GM19238 (cell line): ENCODE results near the gene KIF2C.
"Not testable (repeated sequence)": the region's sequence is repeated elsewhere in the genome, so short reads cannot be mapped to it uniquely, and the experiment has no call there.

Experiments used
- DNase-seq: peaks from one replicate; pipeline ENCODE4 v3.0.0; 2011; ENCODE audit warnings: low spot score; ENCODE audit not compliant: insufficient read length

Gene KIF2C

GRCh38 chr1:44718091-44718490, 21.5 kb upstream of the KIF2C start:
- DNase-seq = no peak

- DNase-seq = no peak
These were observed 20.3 kb upstream of the KIF2C start for GRCh38 chr1:44719318-44719717.

DNA sequence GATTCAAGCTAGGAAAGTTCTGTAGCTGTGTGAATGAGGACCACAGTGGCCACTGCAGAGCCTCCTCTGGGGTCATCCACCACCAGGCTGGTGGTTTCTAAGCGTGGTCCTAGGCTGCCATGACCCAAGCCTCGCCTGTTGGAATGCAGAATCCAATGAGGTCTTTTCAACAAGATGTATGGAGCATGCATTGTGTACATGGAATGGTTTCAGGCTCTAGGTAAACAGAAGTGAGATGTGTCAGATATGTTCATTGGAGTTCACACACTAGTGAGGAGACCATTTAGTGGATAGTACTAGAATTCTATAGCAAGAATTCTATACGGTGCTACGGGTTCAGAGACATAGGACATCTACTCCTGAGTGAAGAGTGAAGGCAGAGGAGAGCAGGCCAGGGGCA, 19.4 kb upstream of the KIF2C start:
- DNase-seq = no peak

DNA sequence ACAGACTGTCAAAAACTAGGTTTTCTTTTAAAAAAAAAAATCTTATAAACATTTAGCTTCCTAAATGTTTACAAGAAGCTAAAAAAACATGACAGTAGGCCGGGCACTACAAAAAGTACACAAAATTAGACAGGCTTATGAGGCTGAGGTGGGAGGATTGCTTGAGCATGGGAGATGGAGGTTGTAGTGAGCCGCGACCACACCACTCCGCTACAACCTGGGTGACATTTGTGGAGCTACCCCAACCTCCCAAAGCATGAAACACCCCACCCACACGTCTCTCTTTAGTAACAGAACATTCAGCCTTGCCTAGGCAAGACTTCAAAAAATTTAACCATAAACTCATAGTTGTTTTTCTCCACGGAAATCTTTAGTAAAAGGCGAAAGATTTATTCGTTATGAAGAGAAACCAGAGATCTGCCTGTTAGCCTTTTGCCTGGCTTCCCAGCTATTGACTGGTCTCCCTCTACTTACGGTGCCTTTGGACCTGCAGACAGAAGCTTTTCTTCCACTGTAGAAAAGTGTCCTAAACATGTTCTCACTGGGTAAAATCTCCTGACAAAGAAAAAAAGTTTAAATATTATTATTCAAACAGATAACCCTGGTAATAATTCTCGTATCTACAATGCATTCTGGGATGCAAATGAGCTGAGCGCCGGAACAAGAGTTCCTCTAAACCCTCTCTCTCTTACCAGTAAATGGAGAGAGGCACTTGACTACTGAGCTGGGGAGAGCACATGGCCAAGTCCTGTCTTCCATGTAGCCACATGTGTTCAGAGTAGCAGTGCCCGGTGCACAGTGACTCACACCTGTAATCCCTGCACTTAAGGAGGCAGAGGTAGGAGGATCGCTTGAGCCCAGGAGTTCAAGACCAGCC, 17.9 kb upstream of the KIF2C start:
- DNase-seq = peak; percentile 74

DNA sequence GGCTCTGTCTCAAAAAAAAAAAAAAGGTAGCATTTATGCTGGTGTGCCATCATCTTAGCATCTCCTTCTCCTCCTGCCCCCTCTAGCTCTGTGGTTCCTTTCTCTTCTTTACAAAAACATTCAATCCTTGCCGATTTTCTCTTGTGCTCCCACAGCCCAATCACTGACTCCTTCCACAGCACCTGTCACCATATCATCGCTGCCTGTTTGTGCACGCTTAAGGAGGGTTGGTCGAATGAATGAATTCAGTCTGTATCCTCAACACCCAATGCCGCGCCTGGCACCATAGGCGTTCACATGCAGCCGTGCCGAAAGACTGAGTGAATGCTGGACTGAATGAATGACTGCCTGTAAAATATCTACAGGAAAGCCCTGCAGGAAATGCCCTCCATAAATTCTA, 16.6 kb upstream of the KIF2C start:
- DNase-seq = peak; percentile 23

DNA sequence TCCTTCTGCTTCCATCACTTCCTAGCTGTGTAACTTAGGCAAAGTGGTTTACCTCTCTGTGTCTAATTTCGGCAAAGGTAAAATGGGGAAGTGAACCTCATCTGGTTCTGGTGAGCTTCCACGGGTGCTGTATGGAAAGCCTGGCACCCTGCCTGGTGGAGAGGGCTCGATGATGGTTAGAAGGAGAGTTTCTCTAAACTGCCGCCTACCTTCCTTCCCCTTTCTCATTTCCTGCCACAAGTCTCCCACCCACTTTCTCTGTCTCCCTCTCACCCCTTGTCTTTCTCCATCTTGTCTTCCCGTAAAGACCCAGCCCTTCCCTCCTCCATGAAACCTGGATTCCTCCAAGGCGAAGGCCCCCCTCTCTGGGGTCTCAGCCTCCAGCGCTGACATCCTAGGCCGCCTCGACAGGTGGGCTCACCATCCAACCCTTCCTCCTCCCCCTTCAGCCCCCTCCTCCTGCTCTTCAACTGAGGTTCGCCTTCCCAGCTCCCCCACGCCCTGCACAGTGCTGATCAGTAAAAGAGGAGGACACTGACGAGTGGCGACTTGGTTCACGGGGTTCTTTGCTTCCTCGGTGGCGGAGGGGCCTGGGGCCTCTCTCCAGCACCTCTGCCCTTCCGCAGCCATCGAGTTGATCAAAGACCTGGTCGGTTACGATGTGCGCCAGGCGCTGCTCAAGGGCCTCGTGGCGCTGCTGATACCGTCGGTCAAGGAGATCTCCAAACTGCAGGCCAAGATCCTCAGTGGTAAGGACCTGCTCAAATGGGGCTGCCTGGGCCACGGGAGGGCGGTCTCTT, 15.9 kb upstream of the KIF2C start:
- DNase-seq = peak; percentile 76

- no peak for DNase-seq
These were observed 15.2 kb upstream of the KIF2C start for GRCh38 chr1:44724296-44724954.

- DNase-seq = no peak
These were observed 14.5 kb upstream of the KIF2C start for GRCh38 chr1:44724955-44725698.

DNA sequence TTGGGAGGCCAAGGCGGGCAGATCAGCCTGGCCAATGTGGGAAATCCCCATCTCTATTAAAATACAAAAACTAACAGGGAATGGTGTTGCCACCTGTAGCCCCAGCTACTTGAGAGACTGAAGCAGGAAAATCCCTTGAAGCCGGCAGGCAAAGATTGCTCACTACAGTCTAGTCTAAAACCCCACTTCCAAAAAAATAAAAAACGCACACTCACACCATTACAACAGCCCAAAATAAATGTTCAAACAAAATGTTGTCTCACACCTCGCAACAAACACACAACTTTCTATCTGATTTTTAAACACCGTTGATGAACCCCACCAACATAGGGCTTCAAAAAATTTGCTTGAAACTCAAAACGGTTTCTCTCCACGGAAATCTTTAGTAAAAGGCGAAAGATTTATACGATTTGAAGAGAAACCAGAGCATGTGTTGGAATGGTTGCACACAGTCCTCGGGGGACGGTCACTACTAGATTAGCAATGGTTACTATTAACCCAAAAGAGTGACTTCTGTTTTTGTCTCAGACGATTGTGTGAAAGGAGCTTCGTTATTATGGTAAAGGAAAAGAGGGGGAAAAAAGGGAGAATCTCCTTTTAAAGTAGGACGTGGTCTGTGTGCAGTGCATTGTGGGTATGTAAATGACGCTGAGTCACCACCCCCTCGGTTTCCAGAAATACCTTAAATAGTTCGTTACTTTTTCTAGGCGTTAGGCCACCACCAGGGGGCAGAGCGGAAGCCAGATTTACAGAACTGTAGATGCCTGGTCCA, 8.7 kb upstream of the KIF2C start, which contains the start of gene RNU5D-1:
RNU5D-1 (minus strand) TSS at position 430 of the 772 bp plus-strand sequence.
- DNase-seq = peak; percentile 82

GRCh38 chr1:44733365-44733764, 6.3 kb upstream of the KIF2C start:
- no peak for DNase-seq

DNA sequence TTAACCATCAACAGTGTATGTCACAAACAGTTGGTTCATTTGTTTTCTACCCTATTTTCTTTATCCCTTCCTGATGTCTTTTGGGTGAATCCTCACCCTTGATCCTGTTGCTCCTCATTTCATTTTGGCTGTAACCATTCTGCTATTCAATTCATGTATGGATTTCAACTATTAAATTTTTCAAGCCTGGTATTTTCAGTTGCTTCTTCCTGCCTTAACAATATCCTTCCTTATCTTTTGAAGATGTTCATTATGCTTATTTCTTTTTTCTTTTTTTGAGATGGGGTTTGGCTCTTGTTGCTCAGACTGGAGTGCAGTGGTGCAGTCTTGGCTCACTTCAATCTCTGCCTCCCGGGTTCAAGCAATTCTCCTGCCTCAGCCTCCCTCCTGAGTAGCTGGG, 5.9 kb upstream of the KIF2C start:
- no peak for DNase-seq

DNA sequence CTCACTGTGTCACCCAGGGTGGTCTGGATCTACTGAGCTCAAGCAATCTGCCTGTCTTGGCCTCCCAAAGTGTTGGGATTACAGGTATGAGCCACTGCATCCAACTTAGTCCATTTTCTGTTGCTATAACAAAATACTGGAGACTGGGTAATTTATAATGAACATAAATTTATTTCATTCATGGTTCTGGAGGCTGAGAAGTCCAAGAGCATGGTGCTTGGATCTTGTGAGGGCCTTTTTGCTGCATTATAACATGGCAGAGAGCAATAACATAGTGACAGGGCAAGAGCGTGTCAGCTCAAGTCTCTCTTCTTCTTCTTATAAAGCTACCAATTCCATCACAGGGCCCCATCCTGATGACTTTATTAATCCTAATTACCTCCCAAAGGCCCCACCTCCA, 3.6 kb upstream of the KIF2C start:
- DNase-seq = no peak

- DNase-seq = not testable (repeated sequence)
These were observed 707 bp upstream of the KIF2C start for GRCh38 chr1:44738953-44739306.

GRCh38 chr1:44740179-44740617, 561 bp downstream of the KIF2C start:
- no peak for DNase-seq

DNA sequence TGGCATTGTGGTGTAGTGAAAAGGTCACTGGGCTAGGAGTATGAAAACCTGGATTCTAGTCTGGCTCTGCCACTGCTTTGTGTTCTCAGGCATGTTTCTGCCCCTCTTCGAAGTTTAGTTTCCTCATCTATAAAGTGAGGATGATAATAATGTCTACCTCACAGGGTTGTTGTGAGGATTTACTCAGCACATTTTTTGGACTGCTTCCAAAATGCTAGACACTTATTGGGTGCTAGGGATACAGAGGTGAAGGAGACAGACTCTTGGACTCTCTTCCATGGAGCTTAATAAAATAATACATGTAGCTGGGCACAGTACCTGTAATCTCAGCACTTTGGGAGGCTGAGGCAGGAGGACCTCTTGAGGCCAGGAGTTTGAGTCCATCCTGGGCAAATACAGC, 3.6 kb downstream of the KIF2C start:
- no peak for DNase-seq

DNA sequence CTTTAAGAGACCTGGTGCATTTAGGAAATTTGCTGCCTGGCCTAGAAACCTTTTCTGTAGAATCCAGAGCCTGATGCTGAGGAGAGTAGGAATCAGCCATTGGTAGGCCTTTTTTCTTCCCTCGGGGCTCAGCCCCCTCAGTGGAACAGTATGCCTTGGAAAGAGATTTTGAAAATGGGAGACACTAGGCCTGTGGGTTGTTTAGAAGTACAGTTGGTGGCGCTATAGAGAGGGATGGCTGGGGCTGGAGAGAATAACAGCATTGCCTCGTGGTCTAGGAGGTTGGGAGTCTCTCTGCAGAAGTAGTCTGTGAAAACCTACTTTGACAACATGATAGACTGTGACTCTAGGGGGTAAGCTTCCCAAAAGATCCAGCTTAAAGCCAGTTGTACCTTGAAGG, 8.2 kb downstream of the KIF2C start:
- DNase-seq = no peak

DNA sequence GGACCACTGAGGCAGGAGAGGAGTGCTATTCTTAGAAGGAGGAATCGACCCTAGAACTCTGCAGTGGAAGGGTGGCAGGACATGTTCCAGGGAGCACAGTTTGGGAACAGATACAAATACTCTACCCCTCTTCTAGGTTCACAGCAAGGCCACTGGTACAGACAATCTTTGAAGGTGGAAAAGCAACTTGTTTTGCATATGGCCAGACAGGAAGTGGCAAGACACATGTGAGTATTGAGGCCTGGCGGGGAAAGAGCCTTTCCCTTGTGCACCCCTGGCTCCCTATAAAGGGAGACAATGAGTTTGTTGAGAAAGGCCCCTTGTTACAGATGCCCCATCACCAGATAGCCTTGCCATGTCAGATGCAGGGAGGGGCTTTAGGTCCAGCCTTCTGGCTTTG, 17.8 kb downstream of the KIF2C start:
- DNase-seq = no peak

DNA sequence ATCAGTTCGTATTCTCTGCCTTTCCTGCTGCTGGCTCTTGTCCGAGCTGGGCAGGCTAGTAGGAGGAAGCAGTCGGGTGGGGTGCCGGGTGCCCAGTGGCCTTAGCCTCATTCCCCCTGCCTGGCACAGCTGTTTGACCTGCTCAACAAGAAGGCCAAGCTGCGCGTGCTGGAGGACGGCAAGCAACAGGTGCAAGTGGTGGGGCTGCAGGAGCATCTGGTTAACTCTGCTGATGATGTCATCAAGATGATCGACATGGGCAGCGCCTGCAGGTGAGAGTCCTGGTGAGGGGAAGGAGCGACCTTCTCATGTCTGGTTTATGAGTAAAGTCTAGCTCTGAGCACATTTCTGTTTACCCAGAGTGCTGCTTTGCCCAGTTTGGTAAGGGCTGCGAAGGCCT, 19.4 kb downstream of the KIF2C start:
- no peak for DNase-seq

- no peak for DNase-seq
These were observed 21.2 kb downstream of the KIF2C start for GRCh38 chr1:44760876-44761275.

DNA sequence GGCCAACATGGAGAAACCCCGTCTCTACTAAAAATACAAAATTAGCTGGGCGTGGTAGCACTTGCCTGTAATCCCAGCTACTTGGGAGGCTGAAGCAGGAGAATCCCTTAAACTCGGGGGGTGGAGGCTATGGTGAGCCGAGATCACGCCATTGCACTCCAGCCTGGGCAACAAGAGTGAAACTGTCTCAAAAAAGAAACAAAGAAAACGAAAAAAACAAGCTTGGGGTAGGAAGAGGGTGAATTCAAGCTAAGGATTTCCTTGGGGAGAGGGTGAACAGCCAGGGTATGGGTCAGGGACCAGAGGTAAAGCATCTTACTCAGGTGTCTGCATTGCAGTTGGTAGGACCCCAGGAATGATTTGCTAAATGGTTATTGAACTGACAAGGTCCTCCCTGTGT, 26.8 kb downstream of the KIF2C start:
- not testable (repeated sequence) for DNase-seq
